Progenitor cell of endocrine pancreas (in vitro differentiated cells): ENCODE results near the gene PTPN13. TPM values are rescaled to one million over a fixed set of nuclear protein-coding genes. Genes with fewer than 3 reads are reported as not detected.

Experiments used
- DNase-seq: peaks from one replicate; pipeline ENCODE4 v3.0.0; 2021; ENCODE audit warnings: low spot score; ENCODE audit not compliant: unreplicated experiment
- H3K27ac Mint-ChIP-seq: 2 replicates; pipeline ENCODE4 v1.8.0; 2021; ENCODE audit warnings: mild to moderate bottlenecking, moderate library complexity, mixed read lengths
- H3K27me3 Mint-ChIP-seq: 2 replicates; pipeline ENCODE4 v1.8.0; 2021; ENCODE audit warnings: mixed read lengths
- H3K36me3 Mint-ChIP-seq: 2 replicates; pipeline ENCODE4 v1.8.0; 2022; ENCODE audit warnings: mixed read lengths; ENCODE audit not compliant: insufficient read depth
- H3K4me1 Mint-ChIP-seq: 2 replicates; pipeline ENCODE4 v1.8.0; 2021; ENCODE audit warnings: low read depth, mixed read lengths
- H3K4me3 Mint-ChIP-seq: 2 replicates; pipeline ENCODE4 v1.8.0; 2021; ENCODE audit warnings: low read depth, mild to moderate bottlenecking, moderate library complexity, mixed read lengths
- H3K9me3 Mint-ChIP-seq: 2 replicates; pipeline ENCODE4 v1.8.0; 2021; ENCODE audit warnings: low read depth, mixed read lengths
- total RNA-seq: library from RNA; stranded (reverse); gene quantifications from 2 replicates; pipeline ENCODE4 v1.2.1, GENCODE V29; 2021
- TF ChIP-seq, protein P1 (sequence below): fragments of 200-600 bp; sonication (generic); IDR thresholded peaks from one replicate; pipeline ENCODE4 v1.5.0; 2021; ENCODE audit warnings: antibody characterized with exemption, mild to moderate bottlenecking; ENCODE audit not compliant: unreplicated experiment

The PTPN13 gene
- total RNA-seq, 1 donor from 2014 or later = 63.1 TPM

DNA sequence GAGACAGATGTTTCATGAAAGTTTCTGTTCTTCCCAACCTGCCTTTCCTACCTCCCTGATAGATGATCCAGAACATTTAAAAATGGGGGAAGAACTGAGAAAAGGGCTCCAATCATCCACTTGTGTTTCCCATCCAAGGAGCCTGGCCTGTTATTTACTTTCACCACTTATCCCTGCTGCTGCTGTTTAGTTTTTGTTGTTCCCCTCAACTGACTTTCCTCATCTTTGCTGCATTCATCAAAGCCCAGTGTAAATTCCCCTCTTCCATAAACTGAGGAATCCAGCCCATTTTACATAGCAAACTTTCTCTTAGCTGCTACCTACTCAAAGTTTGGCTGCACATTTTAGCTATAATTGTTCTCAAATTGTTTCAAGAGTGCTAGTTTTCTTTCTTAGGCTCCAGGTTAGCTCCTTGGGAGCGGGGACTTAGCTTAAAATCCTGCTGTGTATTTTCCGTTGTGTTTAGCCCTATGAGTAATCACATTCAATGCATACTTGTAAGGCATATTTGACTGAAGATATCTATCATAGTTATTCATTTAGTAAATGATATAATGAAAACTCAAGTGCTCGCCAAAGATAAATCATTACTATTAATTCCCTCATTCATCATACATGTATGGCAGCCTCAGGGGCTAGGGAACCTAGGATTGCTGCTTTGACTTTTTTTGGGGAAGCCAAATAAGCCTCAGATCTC, 1.4 kb upstream of the PTPN13 start:
- H3K27me3 Mint-ChIP-seq = no peaks in the 10 kb centered on the region
- H3K36me3 Mint-ChIP-seq = no peaks in the 10 kb centered on the region
- DNase-seq = no peak
- TF ChIP-seq, protein P1, sequence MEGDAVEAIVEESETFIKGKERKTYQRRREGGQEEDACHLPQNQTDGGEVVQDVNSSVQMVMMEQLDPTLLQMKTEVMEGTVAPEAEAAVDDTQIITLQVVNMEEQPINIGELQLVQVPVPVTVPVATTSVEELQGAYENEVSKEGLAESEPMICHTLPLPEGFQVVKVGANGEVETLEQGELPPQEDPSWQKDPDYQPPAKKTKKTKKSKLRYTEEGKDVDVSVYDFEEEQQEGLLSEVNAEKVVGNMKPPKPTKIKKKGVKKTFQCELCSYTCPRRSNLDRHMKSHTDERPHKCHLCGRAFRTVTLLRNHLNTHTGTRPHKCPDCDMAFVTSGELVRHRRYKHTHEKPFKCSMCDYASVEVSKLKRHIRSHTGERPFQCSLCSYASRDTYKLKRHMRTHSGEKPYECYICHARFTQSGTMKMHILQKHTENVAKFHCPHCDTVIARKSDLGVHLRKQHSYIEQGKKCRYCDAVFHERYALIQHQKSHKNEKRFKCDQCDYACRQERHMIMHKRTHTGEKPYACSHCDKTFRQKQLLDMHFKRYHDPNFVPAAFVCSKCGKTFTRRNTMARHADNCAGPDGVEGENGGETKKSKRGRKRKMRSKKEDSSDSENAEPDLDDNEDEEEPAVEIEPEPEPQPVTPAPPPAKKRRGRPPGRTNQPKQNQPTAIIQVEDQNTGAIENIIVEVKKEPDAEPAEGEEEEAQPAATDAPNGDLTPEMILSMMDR = no peak
- H3K4me3 Mint-ChIP-seq = peak overlapping the region; percentile 99
- peak overlapping the region; percentile 95 for H3K27ac Mint-ChIP-seq
- peaks cover 38% of the 10 kb centered on the region for H3K4me1 Mint-ChIP-seq
- H3K9me3 Mint-ChIP-seq = no peaks in the 10 kb centered on the region

DNA sequence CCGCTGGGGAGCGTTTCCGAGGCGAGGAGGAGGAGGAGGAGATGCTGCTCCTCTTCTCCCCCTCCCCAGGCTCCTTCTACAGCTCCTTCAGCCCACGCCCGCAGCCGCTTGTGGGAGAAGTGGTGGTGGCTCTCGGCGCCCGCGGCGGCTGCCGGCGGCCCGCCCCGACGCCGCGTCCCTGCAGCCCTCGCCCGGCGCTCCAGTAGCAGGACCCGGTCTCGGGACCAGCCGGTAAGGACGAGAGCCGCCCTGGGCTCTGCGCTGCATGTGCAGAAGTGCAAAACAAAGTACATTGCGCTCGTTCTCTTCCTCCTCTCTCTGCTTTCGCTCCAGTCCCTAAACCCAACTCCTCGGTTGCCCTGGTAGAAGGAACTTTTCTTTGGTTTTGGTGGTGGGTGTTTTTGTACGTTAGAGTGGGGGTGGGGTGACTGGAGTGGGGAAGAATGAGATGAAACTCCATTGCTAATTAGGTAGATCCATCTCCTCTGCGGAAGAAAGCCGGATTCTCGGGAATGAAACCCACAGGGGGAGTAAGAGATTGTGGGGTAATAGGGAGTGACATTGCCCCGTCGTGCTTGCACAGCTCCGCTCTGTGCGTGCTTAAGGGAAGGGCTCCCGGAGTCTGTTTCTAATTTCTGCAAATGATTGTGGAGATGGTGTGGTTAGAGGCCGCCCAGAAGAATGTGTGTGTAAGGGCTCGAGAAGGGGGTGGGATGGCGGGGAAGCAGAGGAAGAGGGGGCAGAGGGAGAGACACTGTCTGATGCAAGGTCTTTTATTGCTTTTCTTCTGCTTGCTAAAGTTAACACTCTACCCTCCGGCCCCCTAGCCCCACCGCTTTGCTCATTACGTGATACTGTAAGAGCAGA, 677 bp downstream of the PTPN13 start:
- H3K27me3 Mint-ChIP-seq = no peaks in the 10 kb centered on the region
- peak; percentile 11 for DNase-seq
- peak overlapping the region; percentile 99 for H3K4me3 Mint-ChIP-seq
- H3K9me3 Mint-ChIP-seq = no peaks in the 10 kb centered on the region
- peaks cover 36% of the 10 kb centered on the region for H3K4me1 Mint-ChIP-seq
- H3K36me3 Mint-ChIP-seq = no peaks in the 10 kb centered on the region
- H3K27ac Mint-ChIP-seq = peak overlapping the region; percentile 98
- TF ChIP-seq, protein P1 = peak; percentile 39

DNA sequence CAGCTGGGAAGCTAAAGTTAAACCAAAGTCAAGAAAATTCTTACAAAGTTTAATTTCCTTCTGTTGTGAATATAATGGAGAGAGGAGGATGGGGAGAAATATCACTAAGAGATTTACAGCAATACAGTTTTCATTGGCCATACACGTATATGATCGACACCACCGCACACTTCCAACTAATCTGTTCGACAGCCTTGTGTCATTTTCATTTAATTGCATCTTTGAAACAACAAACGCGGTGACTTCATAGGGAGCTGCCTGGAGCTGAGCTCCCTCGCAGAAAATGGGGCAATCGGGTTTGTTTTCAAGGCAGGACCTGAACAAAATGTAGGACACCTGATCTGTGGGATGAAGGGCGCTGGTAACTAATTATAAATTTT, 1.3 kb downstream of the PTPN13 start:
- H3K36me3 Mint-ChIP-seq = no peaks in the 10 kb centered on the region
- no peaks in the 10 kb centered on the region for H3K9me3 Mint-ChIP-seq
- H3K27ac Mint-ChIP-seq = peak overlapping the region; percentile 98
- TF ChIP-seq, protein P1 = no peak
- peaks cover 37% of the 10 kb centered on the region for H3K4me1 Mint-ChIP-seq
- no peak for DNase-seq
- peak overlapping the region; percentile 99 for H3K4me3 Mint-ChIP-seq
- no peaks in the 10 kb centered on the region for H3K27me3 Mint-ChIP-seq

DNA sequence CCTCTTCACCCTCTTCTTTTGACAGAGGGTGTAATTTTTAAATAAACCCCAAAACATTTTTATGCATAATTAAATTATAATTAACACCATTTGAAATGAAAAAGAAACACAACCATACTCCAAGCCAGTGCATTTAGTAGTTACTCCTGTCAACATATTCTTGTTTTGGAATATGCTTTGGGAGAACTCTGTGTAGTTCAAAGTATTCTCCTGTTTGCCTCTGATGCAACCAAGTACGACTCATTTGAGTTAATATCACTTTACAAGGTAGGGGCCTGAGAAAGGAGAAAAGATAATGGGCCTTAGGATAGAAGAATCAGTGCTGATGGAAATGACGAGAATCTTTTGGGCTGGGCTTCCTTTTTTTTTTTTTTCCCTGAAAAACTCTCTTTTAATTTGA, 2.7 kb downstream of the PTPN13 start:
- H3K27me3 Mint-ChIP-seq = no peaks in the 10 kb centered on the region
- no peaks in the 10 kb centered on the region for H3K36me3 Mint-ChIP-seq
- TF ChIP-seq, protein P1 = no peak
- peak overlapping the region; percentile 51 for H3K4me3 Mint-ChIP-seq
- no peaks in the 10 kb centered on the region for H3K9me3 Mint-ChIP-seq
- DNase-seq = no peak
- peaks cover 41% of the 10 kb centered on the region for H3K4me1 Mint-ChIP-seq
- no peak overlapping the region for H3K27ac Mint-ChIP-seq

DNA sequence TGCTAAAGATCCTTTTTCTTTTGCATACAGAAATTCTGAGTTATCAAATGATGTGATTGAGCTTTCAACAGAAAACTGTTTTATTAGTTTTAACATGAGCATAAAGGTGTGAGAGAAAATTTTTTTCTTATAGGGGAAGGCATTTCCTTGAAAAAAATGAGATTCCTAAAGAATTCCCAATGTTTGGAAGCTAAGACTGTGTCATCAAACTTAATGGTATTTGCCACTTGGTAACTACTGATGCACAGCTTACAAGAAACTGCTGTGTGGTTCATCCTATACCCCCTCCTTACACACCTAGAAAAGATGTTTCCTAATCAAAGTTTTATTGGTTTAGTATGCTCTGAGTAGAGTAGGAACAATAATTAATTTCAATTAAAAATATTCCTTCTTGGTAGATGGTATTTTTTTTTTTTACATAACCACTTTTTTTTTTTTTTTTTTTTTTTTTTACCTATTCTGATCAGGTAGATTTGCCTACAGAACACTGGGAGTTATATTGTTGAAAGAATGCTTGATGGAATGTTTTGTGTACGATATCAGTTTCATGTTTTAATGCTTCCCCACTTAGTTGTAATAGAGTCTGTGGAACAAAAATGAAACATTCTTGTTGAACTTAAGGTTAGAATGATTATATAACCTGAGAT, 6.0 kb downstream of the PTPN13 start:
- Mint-ChIP-seq H3K27me3 (no peaks in the 10 kb centered on the region), H3K4me1 (peaks cover 24% of the 10 kb centered on the region), H3K9me3 (no peaks in the 10 kb centered on the region), H3K27ac (no peak overlapping the region), H3K4me3 (no peak overlapping the region), H3K36me3 (no peaks in the 10 kb centered on the region)
- DNase-seq = no peak
- TF ChIP-seq, protein P1 = no peak
